ENCODE results near the gene CLDN9.

CLDN9 gene

DNA sequence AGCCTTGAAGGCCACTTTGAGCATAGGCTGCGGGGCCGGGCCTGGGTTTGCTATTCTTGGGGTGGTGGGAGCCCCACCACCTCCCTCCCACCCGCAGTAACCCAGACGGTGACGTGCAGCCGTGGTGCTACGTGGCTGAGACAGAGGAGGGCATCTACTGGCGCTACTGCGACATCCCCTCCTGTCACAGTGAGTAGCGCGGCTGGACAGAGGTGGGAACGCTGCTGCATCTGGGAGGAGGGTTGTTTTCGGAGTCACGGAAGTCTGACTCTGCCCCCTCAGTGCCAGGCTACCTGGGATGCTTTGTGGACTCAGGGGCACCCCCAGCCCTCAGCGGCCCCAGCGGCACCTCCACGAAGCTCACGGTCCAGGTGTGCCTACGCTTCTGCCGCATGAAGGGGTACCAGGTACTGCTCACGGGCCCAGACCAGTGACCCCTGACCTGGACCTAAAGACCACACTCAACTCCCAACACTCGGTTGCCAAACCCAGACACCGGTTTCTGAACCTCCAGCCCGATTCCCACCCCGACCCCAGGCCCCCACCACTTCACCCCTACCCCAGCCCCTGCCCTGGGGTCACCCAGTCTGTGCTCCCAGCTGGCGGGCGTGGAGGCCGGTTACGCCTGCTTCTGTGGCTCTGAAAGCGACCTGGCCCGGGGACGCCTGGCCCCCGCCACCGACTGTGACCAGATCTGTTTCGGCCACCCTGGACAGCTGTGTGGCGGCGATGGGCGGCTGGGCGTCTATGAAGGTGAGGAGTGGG, 46.5 kb upstream of the CLDN9 start:
- DNase-seq (ENCODE audit: low read depth) = no peak
- TF ChIP-seq, protein P1, sequence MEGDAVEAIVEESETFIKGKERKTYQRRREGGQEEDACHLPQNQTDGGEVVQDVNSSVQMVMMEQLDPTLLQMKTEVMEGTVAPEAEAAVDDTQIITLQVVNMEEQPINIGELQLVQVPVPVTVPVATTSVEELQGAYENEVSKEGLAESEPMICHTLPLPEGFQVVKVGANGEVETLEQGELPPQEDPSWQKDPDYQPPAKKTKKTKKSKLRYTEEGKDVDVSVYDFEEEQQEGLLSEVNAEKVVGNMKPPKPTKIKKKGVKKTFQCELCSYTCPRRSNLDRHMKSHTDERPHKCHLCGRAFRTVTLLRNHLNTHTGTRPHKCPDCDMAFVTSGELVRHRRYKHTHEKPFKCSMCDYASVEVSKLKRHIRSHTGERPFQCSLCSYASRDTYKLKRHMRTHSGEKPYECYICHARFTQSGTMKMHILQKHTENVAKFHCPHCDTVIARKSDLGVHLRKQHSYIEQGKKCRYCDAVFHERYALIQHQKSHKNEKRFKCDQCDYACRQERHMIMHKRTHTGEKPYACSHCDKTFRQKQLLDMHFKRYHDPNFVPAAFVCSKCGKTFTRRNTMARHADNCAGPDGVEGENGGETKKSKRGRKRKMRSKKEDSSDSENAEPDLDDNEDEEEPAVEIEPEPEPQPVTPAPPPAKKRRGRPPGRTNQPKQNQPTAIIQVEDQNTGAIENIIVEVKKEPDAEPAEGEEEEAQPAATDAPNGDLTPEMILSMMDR (IDR thresholded peaks at IDR 0.05; ENCODE audit: low read depth, low read length) = no peak
- TF ChIP-seq MYC (IDR thresholded peaks at IDR 0.05; ENCODE audit: low read depth, low read length) (no peak), POLR2A (IDR thresholded peaks at IDR 0.05; ENCODE audit: extremely low read depth, insufficient read length) (no peak)
- TF ChIP-seq, protein P2, sequence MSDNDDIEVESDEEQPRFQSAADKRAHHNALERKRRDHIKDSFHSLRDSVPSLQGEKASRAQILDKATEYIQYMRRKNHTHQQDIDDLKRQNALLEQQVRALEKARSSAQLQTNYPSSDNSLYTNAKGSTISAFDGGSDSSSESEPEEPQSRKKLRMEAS (IDR thresholded peaks at IDR 0.05; ENCODE audit: low read depth, low read length) = no peak
- H3K4me3 ChIP-seq (ENCODE audit: low read depth, low read length) = no peak overlapping the region

GRCh38 chr16:2966808-2967191, 45.9 kb upstream of the CLDN9 start:
- TF ChIP-seq, protein P1 (IDR thresholded peaks at IDR 0.05; ENCODE audit: low read depth, low read length) = no peak
- no peak for TF ChIP-seq MYC (IDR thresholded peaks at IDR 0.05; ENCODE audit: low read depth, low read length)
- no peak for TF ChIP-seq POLR2A (IDR thresholded peaks at IDR 0.05; ENCODE audit: extremely low read depth, insufficient read length)
- TF ChIP-seq, protein P2 (IDR thresholded peaks at IDR 0.05; ENCODE audit: low read depth, low read length) = no peak
- no peak overlapping the region for H3K4me3 ChIP-seq (ENCODE audit: low read depth, low read length)
- no peak for DNase-seq (ENCODE audit: low read depth)

DNA sequence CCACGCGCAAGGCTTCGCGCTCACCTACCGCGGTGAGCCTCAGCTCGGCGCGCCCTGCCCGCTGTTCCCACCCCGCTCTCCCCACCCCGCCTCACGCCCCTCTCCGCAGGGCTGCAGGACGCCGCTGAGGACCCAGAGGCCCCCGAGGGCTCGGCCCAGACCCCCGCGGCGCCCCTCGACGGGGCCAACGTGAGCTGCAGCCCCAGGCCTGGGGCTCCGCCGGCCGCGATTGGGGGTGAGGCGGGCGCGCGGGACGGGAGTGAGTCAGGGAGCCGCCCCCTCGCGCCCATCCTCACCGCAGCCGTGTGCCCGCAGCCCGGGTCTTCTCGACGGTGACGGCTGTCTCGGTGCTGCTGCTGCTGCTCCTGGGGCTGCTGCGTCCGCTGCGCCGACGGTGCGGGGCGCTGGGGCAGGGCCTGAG, 45.5 kb upstream of the CLDN9 start:
- DNase-seq (ENCODE audit: low read depth) = no peak
- H3K4me3 ChIP-seq (ENCODE audit: low read depth, low read length) = no peak overlapping the region
- TF ChIP-seq, protein P1 (IDR thresholded peaks at IDR 0.05; ENCODE audit: low read depth, low read length) = no peak
- TF ChIP-seq, protein P2 (IDR thresholded peaks at IDR 0.05; ENCODE audit: low read depth, low read length) = no peak
- TF ChIP-seq MYC (IDR thresholded peaks at IDR 0.05; ENCODE audit: low read depth, low read length) = no peak

- no peak for TF ChIP-seq POLR2A (IDR thresholded peaks at IDR 0.05; ENCODE audit: extremely low read depth, insufficient read length)
- TF ChIP-seq, protein P2 (IDR thresholded peaks at IDR 0.05; ENCODE audit: low read depth, low read length) = no peak
- TF ChIP-seq, protein P1 (IDR thresholded peaks at IDR 0.05; ENCODE audit: low read depth, low read length) = no peak
- no peak for TF ChIP-seq MYC (IDR thresholded peaks at IDR 0.05; ENCODE audit: low read depth, low read length)
- no peak overlapping the region for H3K4me3 ChIP-seq (ENCODE audit: low read depth, low read length)
- DNase-seq (ENCODE audit: low read depth) = no peak
These were observed 45.0 kb upstream of the CLDN9 start for GRCh38 chr16:2967721-2968161.

DNA sequence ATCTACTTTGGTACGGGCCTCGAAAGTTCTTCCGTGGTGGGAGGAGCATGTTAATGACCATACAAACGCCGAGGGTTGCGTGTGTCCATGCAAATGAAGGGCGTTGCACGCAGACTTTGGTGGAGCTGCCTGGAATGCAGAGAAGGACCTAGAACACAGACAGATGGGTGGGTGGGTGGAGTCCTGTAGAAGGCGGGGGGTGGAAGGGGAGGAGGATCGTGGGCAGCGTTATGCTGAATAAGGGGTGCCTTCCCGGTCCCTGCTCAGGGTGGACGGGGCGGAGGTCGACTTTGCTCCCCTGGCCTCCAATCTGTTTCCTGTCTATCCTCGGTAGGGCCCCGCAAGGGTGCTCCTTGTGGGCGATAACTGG, 44.4 kb upstream of the CLDN9 start:
- DNase-seq (ENCODE audit: low read depth) = no peak
- TF ChIP-seq POLR2A (IDR thresholded peaks at IDR 0.05; ENCODE audit: extremely low read depth, insufficient read length) = no peak
- TF ChIP-seq, protein P2 (IDR thresholded peaks at IDR 0.05; ENCODE audit: low read depth, low read length) = no peak
- TF ChIP-seq MYC (IDR thresholded peaks at IDR 0.05; ENCODE audit: low read depth, low read length) = no peak
- TF ChIP-seq, protein P1 (IDR thresholded peaks at IDR 0.05; ENCODE audit: low read depth, low read length) = no peak
- peak overlapping the region; percentile 58 for H3K4me3 ChIP-seq (ENCODE audit: low read depth, low read length)
